Inferior parietal cortex (tissue), 1 donor: ENCODE results near the gene ZNF483.
"Not testable (repeated sequence)": the region's sequence is repeated elsewhere in the genome, so short reads cannot be mapped to it uniquely, and the experiment has no call there.

ENCODE experiments used
- DNase-seq: peaks from one replicate; pipeline ENCODE4 v3.0.0-alpha.2; 2016; ENCODE audit errors: extremely low spot score

Gene ZNF483

GRCh38 chr9:111542497-111543254 is 17.7 kb downstream of the ZNF483 start:
- DNase-seq, result no peak

GRCh38 chr9:111548623-111549022 is 23.6 kb downstream of the ZNF483 start:
- DNase-seq, result no peak

- not testable (repeated sequence) for DNase-seq
Observed at GRCh38 chr9:111555425-111555824, 30.4 kb downstream of the ZNF483 start.

- no peak for DNase-seq
Observed at GRCh38 chr9:111559000-111559610, 34.1 kb downstream of the ZNF483 start.

GRCh38 chr9:111561165-111561719 is 36.3 kb downstream of the ZNF483 start:
- DNase-seq, result no peak

- no peak for DNase-seq
Observed at GRCh38 chr9:111566234-111566633, 41.3 kb downstream of the ZNF483 start.

GRCh38 chr9:111568127-111568526 is 43.1 kb downstream of the ZNF483 start:
- not testable (repeated sequence) for DNase-seq

GRCh38 chr9:111572950-111573604 is 48.1 kb downstream of the ZNF483 start:
- DNase-seq, result no peak

GRCh38 chr9:111582888-111583287 is 57.9 kb downstream of the ZNF483 start:
- DNase-seq, result no peak

GRCh38 chr9:111586378-111586777 is 61.4 kb downstream of the ZNF483 start:
- DNase-seq, result no peak

GRCh38 chr9:111588846-111589245 is 63.9 kb downstream of the ZNF483 start:
- DNase-seq, result no peak

GRCh38 chr9:111597852-111598732 is 73.1 kb downstream of the ZNF483 start:
- peak; percentile 61 for DNase-seq

GRCh38 chr9:111598733-111599091 is 73.7 kb downstream of the ZNF483 start:
- DNase-seq, result no peak

GRCh38 chr9:111599092-111599954 is 74.3 kb downstream of the ZNF483 start, which contains the start of gene PTGR1:
PTGR1 (minus strand) TSS chr9:111599647; CDS start chr9:111597422, 2,225 bp downstream.
- peak; percentile 67 for DNase-seq

- no peak for DNase-seq
Observed at GRCh38 chr9:111599955-111600343, 75.0 kb downstream of the ZNF483 start.

GRCh38 chr9:111601237-111602018 is 76.4 kb downstream of the ZNF483 start:
- no peak for DNase-seq

- no peak for DNase-seq
Observed at GRCh38 chr9:111603041-111603440, 78.1 kb downstream of the ZNF483 start.

GRCh38 chr9:111604054-111604615 is 79.2 kb downstream of the ZNF483 start:
- no peak for DNase-seq

- no peak for DNase-seq
Observed at GRCh38 chr9:111605041-111605559, 80.1 kb downstream of the ZNF483 start.
